HG03432 (cell line): ENCODE measurements around the gene YLPM1.
A peak's percentile ranks its signal among the peaks of the same experiment; 100 is the strongest.
"Not testable (repeated sequence)": the region's sequence is repeated elsewhere in the genome, so short reads cannot be mapped to it uniquely, and the experiment has no call there.

Experiments
- ATAC-seq: cut with Tn5 transposase; IDR thresholded peaks from one replicate; pipeline ENCODE4 v1.9.1; 2021; ENCODE audit warnings: mild to moderate bottlenecking, moderate library complexity; ENCODE audit not compliant: unreplicated experiment

Gene YLPM1, protein sequence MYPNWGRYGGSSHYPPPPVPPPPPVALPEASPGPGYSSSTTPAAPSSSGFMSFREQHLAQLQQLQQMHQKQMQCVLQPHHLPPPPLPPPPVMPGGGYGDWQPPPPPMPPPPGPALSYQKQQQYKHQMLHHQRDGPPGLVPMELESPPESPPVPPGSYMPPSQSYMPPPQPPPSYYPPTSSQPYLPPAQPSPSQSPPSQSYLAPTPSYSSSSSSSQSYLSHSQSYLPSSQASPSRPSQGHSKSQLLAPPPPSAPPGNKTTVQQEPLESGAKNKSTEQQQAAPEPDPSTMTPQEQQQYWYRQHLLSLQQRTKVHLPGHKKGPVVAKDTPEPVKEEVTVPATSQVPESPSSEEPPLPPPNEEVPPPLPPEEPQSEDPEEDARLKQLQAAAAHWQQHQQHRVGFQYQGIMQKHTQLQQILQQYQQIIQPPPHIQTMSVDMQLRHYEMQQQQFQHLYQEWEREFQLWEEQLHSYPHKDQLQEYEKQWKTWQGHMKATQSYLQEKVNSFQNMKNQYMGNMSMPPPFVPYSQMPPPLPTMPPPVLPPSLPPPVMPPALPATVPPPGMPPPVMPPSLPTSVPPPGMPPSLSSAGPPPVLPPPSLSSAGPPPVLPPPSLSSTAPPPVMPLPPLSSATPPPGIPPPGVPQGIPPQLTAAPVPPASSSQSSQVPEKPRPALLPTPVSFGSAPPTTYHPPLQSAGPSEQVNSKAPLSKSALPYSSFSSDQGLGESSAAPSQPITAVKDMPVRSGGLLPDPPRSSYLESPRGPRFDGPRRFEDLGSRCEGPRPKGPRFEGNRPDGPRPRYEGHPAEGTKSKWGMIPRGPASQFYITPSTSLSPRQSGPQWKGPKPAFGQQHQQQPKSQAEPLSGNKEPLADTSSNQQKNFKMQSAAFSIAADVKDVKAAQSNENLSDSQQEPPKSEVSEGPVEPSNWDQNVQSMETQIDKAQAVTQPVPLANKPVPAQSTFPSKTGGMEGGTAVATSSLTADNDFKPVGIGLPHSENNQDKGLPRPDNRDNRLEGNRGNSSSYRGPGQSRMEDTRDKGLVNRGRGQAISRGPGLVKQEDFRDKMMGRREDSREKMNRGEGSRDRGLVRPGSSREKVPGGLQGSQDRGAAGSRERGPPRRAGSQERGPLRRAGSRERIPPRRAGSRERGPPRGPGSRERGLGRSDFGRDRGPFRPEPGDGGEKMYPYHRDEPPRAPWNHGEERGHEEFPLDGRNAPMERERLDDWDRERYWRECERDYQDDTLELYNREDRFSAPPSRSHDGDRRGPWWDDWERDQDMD (N-terminal part only)

DNA sequence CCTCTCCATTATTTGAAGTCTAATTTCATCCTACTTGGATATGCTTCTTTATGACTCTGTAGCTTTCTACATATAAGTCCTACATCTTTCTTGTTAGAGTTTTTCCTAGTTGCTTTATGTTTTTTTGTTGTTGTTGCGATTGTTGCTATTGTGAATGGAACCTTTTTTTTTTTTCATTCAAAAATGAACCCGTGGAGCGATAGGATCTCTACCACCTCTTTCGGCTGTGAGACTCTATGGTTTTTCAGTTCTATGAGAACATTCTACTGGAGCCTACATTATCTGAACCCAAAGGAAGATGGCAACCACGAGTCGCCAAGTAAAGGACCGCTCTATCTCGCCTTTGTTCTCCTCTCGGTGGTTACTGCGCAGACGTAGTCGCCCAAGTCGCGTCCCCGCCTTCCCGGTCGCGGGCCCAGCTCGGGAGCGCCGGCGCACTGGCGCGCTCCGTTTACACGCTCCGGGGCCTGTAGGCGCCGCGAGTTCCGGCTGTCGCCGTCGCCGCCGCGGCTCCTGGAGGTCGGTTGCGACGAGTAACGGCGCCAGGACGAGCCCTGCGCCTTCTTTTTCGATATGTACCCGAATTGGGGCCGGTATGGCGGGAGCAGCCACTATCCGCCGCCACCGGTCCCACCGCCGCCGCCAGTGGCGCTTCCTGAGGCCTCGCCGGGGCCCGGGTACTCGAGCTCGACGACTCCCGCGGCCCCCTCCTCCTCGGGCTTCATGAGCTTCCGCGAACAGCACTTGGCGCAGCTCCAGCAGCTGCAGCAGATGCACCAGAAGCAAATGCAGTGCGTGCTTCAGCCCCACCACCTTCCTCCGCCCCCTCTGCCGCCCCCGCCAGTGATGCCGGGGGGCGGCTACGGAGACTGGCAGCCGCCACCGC lies at the start of gene YLPM1:
TSS of gene YLPM1 (plus strand) at position 400 of the 886 bp plus-strand sequence. CDS start at position 574, 174 bp downstream.
- peak; percentile 92 for ATAC-seq

DNA sequence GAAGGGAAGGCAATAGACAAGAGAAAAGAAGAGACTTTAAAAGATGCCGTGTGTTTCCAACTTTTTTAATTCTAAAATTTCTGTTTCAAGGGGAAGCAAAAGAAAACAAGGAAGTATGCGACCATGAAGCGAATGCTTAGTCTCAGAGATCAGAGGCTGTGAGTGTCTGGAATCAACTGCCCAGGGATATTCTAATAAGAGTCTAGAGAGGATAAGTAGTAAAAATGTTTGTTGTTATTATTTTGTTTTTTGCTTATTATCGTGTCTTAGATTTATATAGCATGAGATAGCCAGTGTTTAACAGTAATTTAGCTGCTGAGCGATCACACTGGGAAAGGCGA lies 49.8 kb upstream of the YLPM1 start:
- peak; percentile 12 for ATAC-seq

DNA sequence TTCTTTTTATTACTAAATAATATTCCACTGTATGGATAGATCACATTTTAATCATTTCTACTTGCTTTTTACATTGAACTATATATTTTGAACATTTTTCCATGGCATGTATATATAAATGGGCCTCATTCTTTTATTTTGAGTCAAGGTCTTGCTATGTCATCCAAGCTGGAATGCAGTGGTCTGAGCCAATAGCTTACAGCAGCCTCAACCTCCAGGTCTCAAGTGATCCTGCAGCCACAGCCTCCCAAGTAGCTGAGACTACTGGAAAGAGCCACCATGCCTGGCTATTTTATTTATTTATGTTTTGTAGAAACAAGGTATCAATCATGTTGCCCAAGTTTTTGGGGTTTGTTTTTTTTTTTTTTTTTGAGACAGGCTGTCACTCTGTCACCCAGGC lies 42.6 kb upstream of the YLPM1 start:
- no peak for ATAC-seq

DNA sequence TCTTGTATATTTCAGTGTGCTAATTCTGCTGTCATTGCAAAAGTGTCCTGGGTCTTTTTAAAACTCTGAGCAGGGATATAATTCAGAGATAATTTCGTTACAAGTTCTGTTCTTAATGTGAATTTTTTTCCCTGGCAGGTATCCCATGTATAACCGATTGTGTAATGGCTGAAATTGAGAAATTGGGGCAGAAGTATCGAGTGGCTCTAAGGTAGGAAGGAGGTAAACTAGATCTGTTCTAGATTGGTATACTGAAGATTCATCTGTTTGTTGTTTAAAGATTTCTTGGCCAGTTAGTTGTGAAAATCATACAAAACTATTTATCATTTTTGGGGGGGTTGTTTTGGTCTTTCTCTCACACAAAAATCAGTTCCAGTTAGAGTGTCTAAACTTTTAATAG lies 40.0 kb upstream of the YLPM1 start:
- no peak for ATAC-seq

DNA sequence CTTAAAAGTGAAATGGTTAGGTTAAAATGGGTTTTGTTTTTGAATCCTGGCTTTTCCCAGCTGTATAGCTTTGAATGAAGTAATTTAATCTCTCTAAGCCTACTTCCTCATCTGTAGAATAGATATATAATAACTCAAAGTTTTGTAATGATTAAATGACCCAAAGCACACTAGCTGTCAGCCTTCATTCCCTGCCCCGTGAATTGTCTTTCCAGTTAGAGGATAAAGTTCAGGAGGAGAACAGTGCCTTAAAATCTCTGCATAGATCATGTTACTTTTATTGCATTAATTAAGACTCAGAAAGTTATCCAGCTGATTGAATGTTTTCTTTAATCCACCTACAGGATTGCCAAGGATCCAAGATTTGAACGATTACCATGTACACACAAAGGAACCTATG lies 30.7 kb upstream of the YLPM1 start:
- no peak for ATAC-seq

DNA sequence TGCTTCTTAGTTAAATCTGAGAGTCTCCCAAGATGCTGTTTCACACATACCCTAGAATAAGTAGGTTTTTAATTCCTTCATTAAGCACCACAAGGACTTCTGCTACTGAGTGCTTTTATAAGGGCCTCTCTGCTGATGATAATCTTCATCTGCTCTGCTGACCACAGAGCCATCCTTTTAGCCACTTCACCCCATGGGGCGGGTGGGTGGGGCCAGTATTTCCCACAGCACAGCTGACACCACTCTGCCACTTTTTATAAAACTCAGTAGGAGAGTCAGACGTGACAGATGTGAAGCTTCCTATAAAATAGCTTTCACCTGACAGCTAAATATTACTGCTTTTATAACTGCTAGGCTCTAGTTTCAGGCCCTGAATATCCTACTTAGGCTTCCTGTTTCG lies 29.9 kb upstream of the YLPM1 start:
- ATAC-seq: no peak

DNA sequence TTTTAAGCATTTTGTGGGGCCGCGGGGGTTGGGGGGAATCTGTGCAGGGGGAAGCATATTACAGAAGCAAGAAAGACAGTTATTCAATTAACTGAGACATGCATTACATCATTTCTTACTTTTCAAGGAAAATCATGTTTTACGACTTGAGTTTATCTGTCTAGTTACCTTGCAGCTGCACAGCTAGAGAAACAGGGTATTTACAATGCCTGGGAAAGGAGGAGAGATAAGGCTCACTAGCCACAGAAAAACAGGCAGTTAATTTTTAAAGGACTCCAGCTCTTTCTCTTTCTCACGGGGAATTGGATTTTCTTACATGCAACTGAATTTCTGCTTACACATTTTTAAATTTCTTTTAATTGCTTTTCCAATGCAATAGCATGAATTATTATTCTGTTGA lies 28.0 kb upstream of the YLPM1 start:
- ATAC-seq: no peak

DNA sequence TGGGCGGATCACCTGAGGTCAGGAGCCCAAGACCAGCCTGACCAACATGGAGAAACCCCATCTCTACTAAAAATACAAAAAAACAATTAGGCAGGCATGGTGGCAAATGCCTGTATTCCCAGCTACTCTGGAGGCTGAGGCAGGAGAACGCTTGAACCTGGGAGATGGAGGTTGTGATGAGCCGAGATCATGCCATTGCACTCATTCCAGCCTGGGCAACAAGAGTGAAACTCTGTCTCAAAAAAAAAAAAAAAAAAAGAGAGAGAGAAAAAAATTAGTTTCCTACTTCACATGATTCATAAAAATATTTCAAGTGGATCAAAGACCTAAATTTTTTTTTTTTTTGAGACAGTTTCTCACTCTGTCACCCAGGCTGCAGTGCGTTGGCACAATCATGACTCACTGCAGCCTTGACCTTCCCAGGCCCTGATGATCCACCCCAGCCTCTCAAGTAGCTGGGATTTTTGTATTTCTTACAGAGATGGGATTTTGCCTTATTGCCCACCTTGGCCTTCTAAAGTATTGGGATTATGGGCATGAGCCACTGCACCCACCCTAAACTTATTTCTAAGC lies 25.3 kb upstream of the YLPM1 start:
- ATAC-seq: no peak

DNA sequence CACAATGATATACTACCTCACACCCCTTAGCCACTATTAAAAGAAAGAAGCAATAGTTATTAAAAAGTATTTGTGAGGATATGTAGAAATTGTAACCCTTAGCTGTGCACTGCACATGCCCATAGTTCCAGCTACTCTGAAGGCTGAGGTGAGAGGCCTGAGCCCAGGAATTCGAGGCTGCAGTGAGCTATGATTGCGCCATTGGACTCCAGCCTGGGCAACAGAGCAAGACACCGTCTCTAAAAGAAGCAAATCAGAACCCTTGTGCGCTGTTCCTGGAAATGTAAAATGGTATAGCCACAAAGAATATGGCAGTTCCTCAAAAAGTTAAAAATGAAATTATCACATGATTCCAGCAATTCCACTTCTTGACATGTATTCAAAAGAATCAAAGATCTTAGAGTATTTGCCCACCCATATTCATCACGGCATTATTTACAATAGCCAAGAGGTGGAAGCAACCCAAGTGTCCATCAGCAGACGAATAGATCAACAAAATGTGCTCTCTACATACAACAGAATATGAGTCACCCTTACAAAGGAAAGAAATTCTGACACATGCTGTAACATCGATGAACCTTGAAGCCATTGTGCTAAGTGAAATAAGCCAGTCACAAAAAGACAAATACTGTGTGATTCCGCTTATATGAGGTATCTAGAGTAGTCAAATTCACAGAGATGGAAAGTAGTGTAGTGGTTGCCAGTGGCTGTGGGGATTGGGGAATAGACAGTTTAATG lies 23.7 kb upstream of the YLPM1 start:
- no peak for ATAC-seq

DNA sequence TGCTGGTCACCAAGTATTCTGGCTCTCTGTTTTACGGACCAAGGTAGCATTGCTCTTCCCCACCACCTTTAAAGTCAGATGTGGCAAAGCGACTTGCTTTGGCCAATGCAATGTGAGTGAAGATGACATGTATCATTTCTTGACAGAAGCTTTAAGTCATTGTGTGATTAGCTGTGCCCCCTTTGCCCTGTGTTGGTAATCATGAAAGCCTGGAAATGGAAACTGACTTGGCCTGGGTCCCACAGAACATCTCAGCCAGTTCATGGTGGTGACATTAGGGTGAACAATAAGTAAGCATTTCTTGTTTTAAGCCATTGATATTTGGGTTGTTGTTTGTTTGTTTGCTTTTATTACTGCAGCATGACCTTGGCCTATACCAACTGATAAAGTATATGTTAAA lies 15.9 kb upstream of the YLPM1 start:
- ATAC-seq: no peak

DNA sequence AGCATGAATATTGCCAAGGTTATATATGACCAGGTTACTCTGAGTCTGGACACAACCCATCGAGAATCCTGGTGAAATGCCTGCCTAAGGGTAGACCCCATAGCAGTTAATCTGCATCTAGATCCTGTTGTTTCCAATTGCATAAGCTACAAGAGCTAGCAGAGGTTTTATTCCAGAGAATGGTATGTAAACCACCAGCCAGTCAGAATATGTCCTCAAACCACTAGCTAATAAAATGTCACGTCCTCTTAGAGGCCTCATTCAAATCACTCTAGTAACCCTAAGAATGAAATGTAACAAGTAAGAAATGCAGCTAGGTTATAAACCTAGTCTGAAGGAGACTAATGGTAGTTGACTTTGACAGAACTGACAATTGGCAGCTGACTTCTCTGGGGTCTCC lies 9.0 kb upstream of the YLPM1 start:
- ATAC-seq: no peak

DNA sequence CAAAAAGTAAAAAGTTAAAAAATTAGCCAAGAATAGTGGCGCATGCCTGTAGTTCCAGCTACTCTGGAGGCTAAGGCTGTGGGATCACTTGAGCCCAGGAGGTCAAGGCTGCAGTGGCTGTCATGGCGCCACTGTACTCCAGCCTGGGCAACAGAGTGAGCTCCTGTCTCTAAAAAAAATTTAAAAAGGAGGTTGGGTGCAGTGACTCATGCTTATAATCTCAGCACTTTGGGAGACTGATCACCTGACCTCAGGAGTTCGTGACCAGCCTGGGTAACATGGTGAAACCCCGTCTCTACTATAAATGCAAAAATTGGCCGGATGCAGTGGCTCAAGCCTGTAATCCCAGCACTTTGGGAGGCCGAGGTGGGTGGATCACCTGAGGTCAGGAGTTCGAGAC lies 8.2 kb upstream of the YLPM1 start:
- ATAC-seq: no peak

DNA sequence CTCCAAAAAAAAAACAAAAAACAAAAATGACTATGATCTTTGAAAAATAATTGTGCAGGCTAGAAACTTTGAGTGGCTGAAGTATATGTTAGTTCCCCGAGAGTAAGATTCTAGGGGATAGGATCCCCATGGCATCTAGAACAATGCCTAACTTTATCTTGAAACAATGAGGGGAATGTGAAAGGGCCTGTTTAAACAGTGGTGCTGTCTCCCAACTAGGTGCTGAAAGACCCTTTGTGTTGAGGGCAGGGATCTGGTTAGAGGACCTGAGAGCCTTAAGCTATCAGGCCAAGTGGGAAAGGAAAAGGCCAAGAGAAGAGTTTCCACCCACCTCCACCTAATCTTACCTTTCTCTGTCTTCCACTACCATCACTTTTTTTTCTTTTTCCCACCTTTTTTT lies 6.8 kb upstream of the YLPM1 start:
- ATAC-seq: no peak

DNA sequence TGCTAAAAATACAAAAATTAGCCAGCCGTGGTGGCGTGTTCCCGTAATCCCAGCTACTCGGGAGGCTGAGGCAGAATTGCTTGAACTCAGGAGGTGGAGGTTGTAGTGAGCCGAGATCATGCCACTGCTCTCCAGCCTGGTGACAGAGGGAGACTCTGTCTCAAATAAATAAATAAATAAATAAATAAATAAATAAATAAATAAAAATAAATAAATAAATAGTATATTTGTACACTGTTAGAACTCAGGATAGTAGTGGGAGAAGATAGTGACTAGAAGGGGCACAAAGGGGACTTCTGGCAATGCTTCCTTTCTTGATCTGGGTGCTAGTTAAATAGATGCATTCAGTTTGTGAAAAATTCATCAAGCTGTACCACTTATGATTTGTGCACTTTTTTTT lies 4.6 kb upstream of the YLPM1 start:
- not testable (repeated sequence) for ATAC-seq

DNA sequence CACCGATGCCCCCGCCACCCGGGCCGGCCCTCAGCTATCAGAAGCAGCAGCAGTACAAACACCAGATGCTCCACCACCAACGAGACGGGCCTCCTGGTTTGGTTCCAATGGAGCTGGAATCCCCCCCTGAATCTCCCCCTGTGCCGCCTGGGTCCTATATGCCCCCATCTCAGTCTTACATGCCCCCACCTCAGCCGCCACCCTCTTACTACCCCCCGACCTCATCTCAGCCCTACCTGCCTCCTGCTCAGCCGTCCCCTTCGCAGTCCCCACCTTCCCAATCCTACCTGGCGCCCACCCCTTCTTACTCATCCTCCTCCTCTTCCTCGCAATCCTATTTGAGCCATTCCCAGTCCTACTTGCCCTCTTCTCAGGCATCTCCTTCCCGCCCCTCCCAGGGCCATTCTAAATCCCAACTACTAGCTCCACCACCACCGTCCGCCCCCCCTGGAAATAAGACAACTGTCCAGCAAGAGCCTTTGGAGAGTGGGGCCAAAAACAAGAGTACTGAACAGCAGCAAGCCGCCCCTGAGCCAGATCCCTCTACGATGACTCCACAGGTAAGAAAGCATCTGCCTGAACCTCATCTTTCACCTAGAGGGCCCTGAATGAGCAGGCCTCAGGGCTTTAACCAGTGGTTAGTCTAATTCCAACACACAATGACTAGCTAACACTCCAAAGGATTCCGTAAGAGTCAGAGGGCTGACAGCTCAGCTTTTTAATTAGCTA lies 851 bp downstream of the YLPM1 start:
- ATAC-seq: no peak

DNA sequence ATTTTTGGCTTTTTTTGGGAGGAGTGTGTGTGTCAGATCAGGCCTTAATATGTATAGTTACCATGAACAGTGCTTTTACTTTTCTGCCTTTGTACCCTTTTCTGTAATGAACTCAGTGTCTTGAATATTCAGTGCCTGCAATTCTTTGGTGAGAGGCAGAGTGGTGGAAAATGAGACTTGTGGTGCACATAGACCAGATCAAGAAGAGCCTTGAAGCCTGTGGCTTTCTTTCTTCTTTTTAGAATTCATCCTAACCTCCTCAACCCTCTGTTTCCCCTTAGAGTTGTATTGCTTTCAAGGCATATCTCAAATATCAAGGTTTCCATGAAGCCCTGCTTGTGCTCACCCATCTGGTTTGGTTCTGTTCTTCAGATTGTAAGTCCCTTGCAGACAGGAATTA lies 2.6 kb downstream of the YLPM1 start:
- no peak for ATAC-seq

DNA sequence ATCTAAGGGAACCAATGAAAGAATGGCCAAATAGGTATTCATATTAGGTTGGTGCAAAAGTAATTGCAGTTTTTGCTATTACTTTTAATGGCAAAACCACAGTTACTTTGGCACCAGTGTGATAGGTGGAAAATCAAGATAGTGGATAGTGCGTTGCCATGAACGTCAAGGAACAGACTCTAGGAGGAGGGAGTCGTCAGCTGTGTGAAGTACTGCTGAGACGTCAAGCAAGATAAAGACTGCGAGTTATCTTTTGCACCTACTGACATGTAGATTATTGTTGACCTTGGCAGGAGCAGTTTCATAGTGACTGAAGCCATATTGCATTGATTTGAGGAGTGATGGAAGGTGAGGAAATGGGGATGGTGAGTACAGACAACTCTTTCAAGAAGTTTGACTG lies 8.3 kb downstream of the YLPM1 start:
- ATAC-seq: no peak

DNA sequence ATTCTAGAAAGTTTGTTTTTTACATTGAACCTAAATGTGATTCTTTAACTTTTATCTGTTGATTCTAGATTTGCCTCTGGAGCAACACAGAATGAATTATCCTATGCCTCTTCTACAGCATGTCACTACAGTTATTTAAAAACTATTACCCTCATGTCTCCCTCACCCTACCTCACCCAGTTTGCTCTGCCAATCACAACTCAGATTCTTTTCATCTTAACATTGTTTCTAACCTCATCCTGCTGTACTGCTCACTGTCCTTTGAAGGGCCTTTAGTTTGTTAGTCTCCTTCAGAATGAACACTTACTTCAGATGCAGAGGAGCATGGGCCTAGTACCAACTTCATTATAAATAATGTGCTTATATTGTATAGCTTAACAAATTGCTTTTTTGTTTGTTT lies 21.5 kb downstream of the YLPM1 start:
- no peak for ATAC-seq
